ENCODE data around the gene NET1.
A peak's percentile ranks its signal among the peaks of the same experiment; 100 is the strongest.

NET1 gene

DNA sequence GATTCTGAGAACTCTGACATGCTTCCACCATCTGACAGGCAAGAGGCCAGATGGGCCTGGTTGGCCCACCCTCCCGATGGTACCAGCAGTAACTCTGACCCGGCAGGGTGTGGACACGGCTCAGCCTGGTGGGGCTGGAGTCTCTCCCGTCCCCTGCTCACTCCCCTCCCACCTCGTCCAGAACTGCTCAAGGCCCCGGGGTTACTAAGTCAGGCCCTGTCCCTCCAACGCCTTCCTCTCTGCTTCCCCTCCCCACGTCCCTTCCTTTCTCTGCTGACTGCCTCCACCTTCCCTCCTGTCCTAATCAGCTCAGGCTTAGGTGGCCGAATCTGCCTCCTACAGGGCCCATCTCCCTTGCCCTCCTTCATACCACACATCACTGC is 74.5 kb downstream of the NET1 start:
- Histone ChIP-seq H2BK12ac (ENCODE audit: low read length) (peak overlapping the region; percentile 12), H3K9me3 (replicated peaks in 1 of 2; ENCODE audit: control insufficient read depth in 2 of 2, insufficient read depth in 1 of 2, low read depth in 1 of 2, low read length in 2 of 2) (peaks cover 0 to 4% of the 10 kb centered on the region in 2 donors), H3K9ac (ENCODE audit: low read depth, low read length, poor library complexity) (no peak overlapping the region), H2AK5ac (ENCODE audit: low read depth, low read length) (peak overlapping the region; percentile 78), H4K8ac (ENCODE audit: low read depth, low read length) (no peak overlapping the region), H2BK15ac (ENCODE audit: low read length) (peak overlapping the region; percentile 52), H2AFZ (ENCODE audit: low read length) (peak overlapping the region; percentile 29), H3K4me3 (ENCODE audit: low read length in 2 of 2) (no peak overlapping the region), H2BK120ac (ENCODE audit: low read depth, low read length) (no peak overlapping the region), H3K27ac (replicated peaks; ENCODE audit: low read length) (no peak overlapping the region), H2BK5ac (ENCODE audit: low read length) (peak overlapping the region; percentile 66), H3K79me1 (ENCODE audit: low read depth, low read length) (no peaks in the 10 kb centered on the region), H3K4me2 (ENCODE audit: insufficient read depth, low read length, poor library complexity, severe bottlenecking) (no peak overlapping the region), H3K4me1 (ENCODE audit: control insufficient read depth in 2 of 2, insufficient read depth in 1 of 2, low read depth in 1 of 2, low read length in 2 of 2) (peaks cover 0 to 8% of the 10 kb centered on the region in 2 donors), H3K18ac (ENCODE audit: low read length) (peak overlapping the region; percentile 82), H3K4ac (ENCODE audit: low read length) (no peak overlapping the region), H4K91ac (ENCODE audit: low read depth, low read length, poor library complexity) (peak overlapping the region; percentile 57), H3K14ac (ENCODE audit: low read length) (peak overlapping the region; percentile 66), H3K27me3 (ENCODE audit: control insufficient read depth in 3 of 3, insufficient read depth in 3 of 3, low read depth in 1 of 3, low read length in 3 of 3) (peaks cover 0 to 46% (median 0%) of the 10 kb centered on the region in 3 experiments), H3K36me3 (replicated peaks in 1 of 2; ENCODE audit: control insufficient read depth in 2 of 2, insufficient read depth in 2 of 2, low read length in 2 of 2) (no peaks in the 10 kb centered on the region), H3K23ac (ENCODE audit: low read depth, low read length, poor library complexity) (peak overlapping the region; percentile 90)
- no peak for DNase-seq (ENCODE audit: low spot score)
- WGBS, 2 donors (ENCODE audit: extremely low coverage in 2 of 2, insufficient read length in 2 of 2, insufficient replicate concordance in 1 of 2): no CpG with 5 or more reads among the region's 9 CpGs

DNA sequence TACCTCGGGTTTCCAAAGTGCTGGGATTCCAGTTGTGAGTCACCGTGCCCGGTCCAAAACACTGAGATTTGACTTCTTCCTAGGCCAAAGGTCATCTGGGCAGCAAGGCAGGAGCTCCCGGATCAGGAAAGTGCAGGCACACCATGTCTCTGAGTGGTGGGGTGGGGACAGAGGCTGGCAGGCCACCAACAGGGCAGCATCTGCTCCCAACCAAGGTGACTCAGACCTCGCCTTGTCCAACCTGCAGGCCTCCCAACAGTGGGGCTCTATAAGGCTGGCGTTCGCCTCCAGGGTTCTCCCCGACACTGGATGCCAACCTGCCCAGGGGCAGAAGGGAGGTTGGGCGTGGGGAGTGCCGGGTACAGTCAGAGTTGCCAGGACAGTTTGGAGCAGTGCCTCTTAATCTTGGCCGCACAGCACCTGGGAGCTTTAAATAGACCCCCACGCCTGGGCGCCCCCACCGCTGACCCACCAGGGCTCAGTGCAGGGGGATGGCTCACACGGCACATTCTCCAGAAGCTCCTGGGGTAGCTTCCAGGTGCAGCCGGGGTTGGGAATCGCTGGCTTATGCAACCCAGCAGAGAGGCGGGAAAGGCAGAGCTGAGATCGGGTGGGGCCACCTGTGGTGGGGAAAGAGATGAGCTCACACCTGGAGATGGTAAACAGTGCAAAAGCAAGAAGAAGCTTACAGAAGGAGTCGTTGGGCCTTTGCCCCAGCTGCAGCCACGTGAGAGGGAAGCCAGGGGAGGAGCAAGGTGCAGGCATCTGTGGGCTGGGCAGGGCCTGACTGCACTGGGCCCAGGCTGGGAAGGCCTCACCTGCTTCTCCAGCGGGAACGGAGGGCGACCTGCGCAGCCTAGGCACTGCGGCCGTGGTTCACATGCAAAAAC is 76.2 kb downstream of the NET1 start:
- no CpG with 5 or more reads among the region's 27 CpGs for WGBS, 2 donors (ENCODE audit: extremely low coverage in 2 of 2, insufficient read length in 2 of 2, insufficient replicate concordance in 1 of 2)
- H3K4ac ChIP-seq (ENCODE audit: low read length): no peak overlapping the region

DNA sequence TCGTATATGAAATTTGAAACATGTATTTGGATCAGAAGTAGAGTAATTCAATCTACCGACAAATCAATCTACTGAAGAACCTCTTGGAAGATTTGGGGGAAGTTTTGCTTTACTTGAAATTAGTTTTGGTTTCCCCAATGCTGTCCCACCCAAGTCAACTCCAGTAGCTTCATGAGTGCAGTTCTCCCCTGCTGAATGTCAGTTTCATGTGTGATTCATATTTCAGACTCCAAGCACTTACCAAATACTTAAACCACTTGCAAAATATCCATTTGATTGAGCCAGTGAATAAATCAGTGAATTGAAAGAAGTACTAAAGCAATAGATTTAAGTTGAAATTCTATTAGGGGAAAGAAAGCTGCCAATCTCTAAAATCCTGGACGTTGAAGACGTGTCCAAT is 77.7 kb downstream of the NET1 start:
- Histone ChIP-seq H4K8ac (ENCODE audit: low read depth, low read length) (no peak overlapping the region), H3K9me3 (replicated peaks in 1 of 2; ENCODE audit: control insufficient read depth in 2 of 2, insufficient read depth in 1 of 2, low read depth in 1 of 2, low read length in 2 of 2) (peaks cover 0 to 6% of the 10 kb centered on the region in 2 donors), H2AK5ac (ENCODE audit: low read depth, low read length) (no peak overlapping the region), H3K36me3 (replicated peaks in 1 of 2; ENCODE audit: control insufficient read depth in 2 of 2, insufficient read depth in 2 of 2, low read length in 2 of 2) (no peaks in the 10 kb centered on the region), H3K4ac (ENCODE audit: low read length) (no peak overlapping the region), H3K23ac (ENCODE audit: low read depth, low read length, poor library complexity) (no peak overlapping the region), H3K27me3 (ENCODE audit: control insufficient read depth in 3 of 3, insufficient read depth in 3 of 3, low read depth in 1 of 3, low read length in 3 of 3) (peaks cover 0 to 54% (median 0%) of the 10 kb centered on the region in 3 experiments), H3K4me1 (ENCODE audit: control insufficient read depth in 2 of 2, insufficient read depth in 1 of 2, low read depth in 1 of 2, low read length in 2 of 2) (peaks cover 0 to 8% of the 10 kb centered on the region in 2 donors), H3K4me3 (ENCODE audit: low read length in 2 of 2) (no peak overlapping the region), H2BK5ac (ENCODE audit: low read length) (no peak overlapping the region), H3K27ac (replicated peaks; ENCODE audit: low read length) (no peak overlapping the region), H3K4me2 (ENCODE audit: insufficient read depth, low read length, poor library complexity, severe bottlenecking) (no peak overlapping the region), H2BK12ac (ENCODE audit: low read length) (no peak overlapping the region), H3K79me1 (ENCODE audit: low read depth, low read length) (no peaks in the 10 kb centered on the region), H3K14ac (ENCODE audit: low read length) (no peak overlapping the region), H2BK120ac (ENCODE audit: low read depth, low read length) (no peak overlapping the region), H4K91ac (ENCODE audit: low read depth, low read length, poor library complexity) (no peak overlapping the region), H2BK15ac (ENCODE audit: low read length) (no peak overlapping the region), H3K9ac (ENCODE audit: low read depth, low read length, poor library complexity) (no peak overlapping the region), H3K18ac (ENCODE audit: low read length) (no peak overlapping the region), H2AFZ (ENCODE audit: low read length) (no peak overlapping the region)
- WGBS, 2 donors (ENCODE audit: extremely low coverage in 2 of 2, insufficient read length in 2 of 2, insufficient replicate concordance in 1 of 2): no CpG with 5 or more reads among the region's 4 CpGs
- no peak for DNase-seq (ENCODE audit: low spot score)

More for the DNA sequence above, 76.2 kb downstream of the NET1 start:
- DNase-seq (ENCODE audit: low spot score): no peak
- H2BK15ac ChIP-seq (ENCODE audit: low read length): peak overlapping the region; percentile 19
- H3K27ac ChIP-seq (replicated peaks; ENCODE audit: low read length): no peak overlapping the region
- no peak overlapping the region for H2AK5ac ChIP-seq (ENCODE audit: low read depth, low read length)
- H2BK12ac ChIP-seq (ENCODE audit: low read length): no peak overlapping the region
- H2BK120ac ChIP-seq (ENCODE audit: low read depth, low read length): peak overlapping the region; percentile 24
- no peak overlapping the region for H3K4me3 ChIP-seq (ENCODE audit: low read length in 2 of 2)
- no peak overlapping the region for H3K23ac ChIP-seq (ENCODE audit: low read depth, low read length, poor library complexity)
- no peak overlapping the region for H3K4me2 ChIP-seq (ENCODE audit: insufficient read depth, low read length, poor library complexity, severe bottlenecking)
- no peak overlapping the region for H3K9ac ChIP-seq (ENCODE audit: low read depth, low read length, poor library complexity)
- peak overlapping the region; percentile 43 for H4K8ac ChIP-seq (ENCODE audit: low read depth, low read length)
- no peak overlapping the region for H4K91ac ChIP-seq (ENCODE audit: low read depth, low read length, poor library complexity)
- H3K14ac ChIP-seq (ENCODE audit: low read length): no peak overlapping the region
- peak overlapping the region; percentile 52 for H3K18ac ChIP-seq (ENCODE audit: low read length)
- H2BK5ac ChIP-seq (ENCODE audit: low read length): no peak overlapping the region
- H3K4me1 ChIP-seq (ENCODE audit: control insufficient read depth in 2 of 2, insufficient read depth in 1 of 2, low read depth in 1 of 2, low read length in 2 of 2): peaks cover 0 to 8% of the 10 kb centered on the region in 2 donors
- H3K27me3 ChIP-seq (ENCODE audit: control insufficient read depth in 3 of 3, insufficient read depth in 3 of 3, low read depth in 1 of 3, low read length in 3 of 3): peaks cover 0 to 51% (median 0%) of the 10 kb centered on the region in 3 experiments
- H3K9me3 ChIP-seq (replicated peaks in 1 of 2; ENCODE audit: control insufficient read depth in 2 of 2, insufficient read depth in 1 of 2, low read depth in 1 of 2, low read length in 2 of 2): peaks cover 0 to 8% of the 10 kb centered on the region in 2 donors
- no peak overlapping the region for H2AFZ ChIP-seq (ENCODE audit: low read length)
- no peaks in the 10 kb centered on the region for H3K36me3 ChIP-seq (replicated peaks in 1 of 2; ENCODE audit: control insufficient read depth in 2 of 2, insufficient read depth in 2 of 2, low read length in 2 of 2)
- no peaks in the 10 kb centered on the region for H3K79me1 ChIP-seq (ENCODE audit: low read depth, low read length)

DNA sequence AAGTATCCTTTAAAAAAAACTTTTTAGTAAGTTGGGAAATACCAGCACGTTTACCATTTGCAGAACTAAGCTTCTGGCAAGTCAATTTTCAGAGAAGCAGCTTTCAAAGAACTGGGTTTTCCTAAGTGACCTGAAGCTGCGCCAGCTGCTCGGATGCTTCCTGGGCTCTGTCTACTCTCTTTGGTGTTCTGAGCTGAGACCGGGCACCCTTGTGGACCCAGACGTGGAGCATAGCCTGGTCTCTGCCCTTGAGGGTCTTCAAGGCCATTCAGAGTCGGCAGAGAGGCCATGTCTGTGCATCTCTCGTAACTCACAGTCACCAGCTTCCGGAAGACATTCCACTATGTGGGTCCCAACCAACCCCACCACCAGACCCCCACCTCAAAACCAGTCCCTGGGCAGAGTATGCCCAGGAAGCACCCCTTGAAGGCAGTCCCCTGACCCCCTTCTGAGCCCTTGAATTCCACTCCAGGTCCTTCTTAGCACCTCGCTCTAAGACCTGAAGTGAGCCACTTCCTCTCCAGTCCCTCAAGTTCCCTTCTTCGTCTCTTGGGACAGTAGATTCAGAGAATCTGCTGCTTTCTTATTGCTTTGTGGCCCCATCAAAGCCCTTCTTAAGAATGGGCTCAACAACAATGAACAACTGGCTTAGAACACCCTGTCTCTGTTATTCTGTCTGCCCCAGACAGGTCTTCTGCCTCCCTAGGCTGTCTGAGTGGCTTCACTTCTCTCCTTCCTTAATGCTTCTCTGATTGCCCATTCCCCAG is 78.5 kb downstream of the NET1 start:
- Histone ChIP-seq H3K27me3 (ENCODE audit: control insufficient read depth in 3 of 3, insufficient read depth in 3 of 3, low read depth in 1 of 3, low read length in 3 of 3) (peaks cover 0 to 46% (median 0%) of the 10 kb centered on the region in 3 experiments), H3K18ac (ENCODE audit: low read length) (no peak overlapping the region), H4K91ac (ENCODE audit: low read depth, low read length, poor library complexity) (no peak overlapping the region), H2BK5ac (ENCODE audit: low read length) (no peak overlapping the region), H3K14ac (ENCODE audit: low read length) (no peak overlapping the region), H2BK120ac (ENCODE audit: low read depth, low read length) (no peak overlapping the region), H3K79me1 (ENCODE audit: low read depth, low read length) (no peaks in the 10 kb centered on the region), H3K9me3 (replicated peaks in 1 of 2; ENCODE audit: control insufficient read depth in 2 of 2, insufficient read depth in 1 of 2, low read depth in 1 of 2, low read length in 2 of 2) (peaks cover 0 to 6% of the 10 kb centered on the region in 2 donors), H3K27ac (replicated peaks; ENCODE audit: low read length) (no peak overlapping the region), H3K4ac (ENCODE audit: low read length) (no peak overlapping the region), H3K4me2 (ENCODE audit: insufficient read depth, low read length, poor library complexity, severe bottlenecking) (no peak overlapping the region), H4K8ac (ENCODE audit: low read depth, low read length) (no peak overlapping the region), H3K9ac (ENCODE audit: low read depth, low read length, poor library complexity) (no peak overlapping the region), H2BK15ac (ENCODE audit: low read length) (no peak overlapping the region), H3K23ac (ENCODE audit: low read depth, low read length, poor library complexity) (no peak overlapping the region), H3K4me3 (ENCODE audit: low read length in 2 of 2) (no peak overlapping the region), H3K4me1 (ENCODE audit: control insufficient read depth in 2 of 2, insufficient read depth in 1 of 2, low read depth in 1 of 2, low read length in 2 of 2) (peaks cover 0 to 8% of the 10 kb centered on the region in 2 donors), H2BK12ac (ENCODE audit: low read length) (no peak overlapping the region), H3K36me3 (replicated peaks in 1 of 2; ENCODE audit: control insufficient read depth in 2 of 2, insufficient read depth in 2 of 2, low read length in 2 of 2) (no peaks in the 10 kb centered on the region), H2AK5ac (ENCODE audit: low read depth, low read length) (no peak overlapping the region), H2AFZ (ENCODE audit: low read length) (no peak overlapping the region)
- no peak for DNase-seq (ENCODE audit: low spot score)
- WGBS, 2 donors (ENCODE audit: extremely low coverage in 2 of 2, insufficient read length in 2 of 2, insufficient replicate concordance in 1 of 2): no CpG with 5 or more reads among the region's 10 CpGs

Measured in neuronal stem cell (in vitro differentiated cells).